Lung (tissue), 12 donors: ENCODE data around the gene PARP1. TPM values are rescaled to one million over a fixed set of nuclear protein-coding genes. Genes with fewer than 3 reads are reported as not detected.

Experiments
- ATAC-seq: fragments of 200-7000 bp; cut with Tn5 transposase; one replicate; pipeline ENCODE4 v1.9.1; 2020; ENCODE audit warnings: moderate number of reproducible peaks; ENCODE audit not compliant: insufficient read depth, low FRiP score
- DNase-seq, 3 donors: peaks; one replicate each; pipeline ENCODE4 v3.0.0-alpha.2; 2013 to 2017
- H3K27ac ChIP-seq, 2 donors: one replicate each; pipeline ENCODE4 v1.5.1; 2013; ENCODE audit warnings: mild to moderate bottlenecking in 2 of 2, moderate library complexity in 2 of 2, control low read depth in 1 of 2, inconsistent platforms in 1 of 2, low read depth in 1 of 2, low read length in 1 of 2
- H3K27me3 ChIP-seq, 3 donors: one replicate each; pipeline ENCODE4 v1.5.1; 2013; ENCODE audit warnings: low read length in 2 of 3; ENCODE audit not compliant: control insufficient read depth in 3 of 3, insufficient read depth in 3 of 3
- H3K36me3 ChIP-seq, 4 donors: one replicate each; pipeline ENCODE4 v1.5.1; 2013; ENCODE audit warnings: low read length in 4 of 4, mild to moderate bottlenecking in 1 of 4, moderate library complexity in 1 of 4; ENCODE audit not compliant: control insufficient read depth in 4 of 4, insufficient read depth in 4 of 4
- H3K4me1 ChIP-seq, 5 donors: one replicate each; pipeline ENCODE4 v1.5.1; 2013; ENCODE audit warnings: low read length in 5 of 5, mild to moderate bottlenecking in 2 of 5, moderate library complexity in 1 of 5; ENCODE audit not compliant: control insufficient read depth in 5 of 5, insufficient read depth in 5 of 5
- H3K4me3 ChIP-seq: one replicate; pipeline ENCODE4 v1.5.1; 2013; ENCODE audit warnings: mild to moderate bottlenecking, control low read depth, moderate library complexity
- H3K9ac ChIP-seq, 2 donors: one replicate each; pipeline ENCODE4 v1.5.1; 2013; ENCODE audit warnings: low read length in 2 of 2, control low read depth in 1 of 2; ENCODE audit not compliant: insufficient read depth in 1 of 2
- H3K9me3 ChIP-seq, 4 donors: one replicate each; pipeline ENCODE4 v1.5.1; 2013; ENCODE audit warnings: low read length in 3 of 4, mild to moderate bottlenecking in 1 of 4, moderate library complexity in 1 of 4; ENCODE audit not compliant: control insufficient read depth in 4 of 4, insufficient read depth in 3 of 4
- WGBS, 2 donors: extraction: QIAGEN DNeasy Blood & Tissue Kit; methylation state at CpG; one replicate each; pipeline ENCODE4 v1.1.7; 2013; 5-methylcytosine and 5-hydroxymethylcytosine counted together
- polyA plus RNA-seq, 2 donors: library from polyadenylated mRNA; stranded (reverse); fragments of 200-250 nt; gene quantifications; one replicate each; pipeline ENCODE4 v1.2.1, GENCODE V29; 2013
- total RNA-seq, 2 donors: library from RNA; depleted of rRNA in 1 of 2; stranded (reverse); fragments of >200 nt in 1 of 2; gene quantifications; one replicate each; pipeline ENCODE4 v1.2.1, GENCODE V29; 2014 to 2021
- TF ChIP-seq, protein P1 (sequence below): IDR thresholded peaks from 2 replicates; pipeline ENCODE4 v1.5.1; 2012; ENCODE audit warnings: mild to moderate bottlenecking; ENCODE audit errors: control extremely low read depth, extremely low read depth
- donor health status: control.
- donor health status: control.
- donor health status: Bipolar disorder and iron deficiency.
- donor health status: healthy.
- donor health status: DM: yes; HTN: yes; CAD: no.

Gene PARP1
- total and polyA plus RNA-seq, 4 donors, result 17.2 to 76.4 (median 51.1) TPM

DNA sequence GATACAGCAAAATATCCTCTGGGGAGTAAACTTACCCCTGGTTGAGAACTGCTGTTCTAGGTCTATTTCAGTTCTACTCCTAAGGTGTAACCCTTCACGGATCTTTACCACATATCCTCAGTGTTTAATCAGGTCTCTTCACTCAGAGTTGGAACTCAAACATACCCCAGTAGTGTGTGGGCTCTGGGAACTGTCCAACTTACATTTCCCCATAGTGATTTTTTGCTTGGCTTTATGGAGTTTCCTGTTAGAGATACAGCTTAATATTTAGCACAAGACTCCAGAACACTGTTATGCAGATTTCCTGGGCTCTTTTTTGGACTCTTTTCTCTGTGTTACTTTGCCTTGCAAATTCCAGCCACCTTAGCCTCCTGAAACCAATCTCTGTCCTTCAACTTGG lies 72.2 kb downstream of the PARP1 start:
- Histone ChIP-seq H3K4me1 (peaks cover 0 to 5% (median 3%) of the 10 kb centered on the region in 5 donors), H3K9ac (peak overlapping the region in 1 of 2 donors; percentile 7), H3K27ac (no peak overlapping the region), H3K36me3 (no peaks in the 10 kb centered on the region), H3K27me3 (no peaks in the 10 kb centered on the region), H3K4me3 (no peak overlapping the region), H3K9me3 (no peaks in the 10 kb centered on the region)
- ATAC-seq (no peak), DNase-seq (peak in 2 of 3 donors; percentile 36 to 67)
- TF ChIP-seq, protein P1, sequence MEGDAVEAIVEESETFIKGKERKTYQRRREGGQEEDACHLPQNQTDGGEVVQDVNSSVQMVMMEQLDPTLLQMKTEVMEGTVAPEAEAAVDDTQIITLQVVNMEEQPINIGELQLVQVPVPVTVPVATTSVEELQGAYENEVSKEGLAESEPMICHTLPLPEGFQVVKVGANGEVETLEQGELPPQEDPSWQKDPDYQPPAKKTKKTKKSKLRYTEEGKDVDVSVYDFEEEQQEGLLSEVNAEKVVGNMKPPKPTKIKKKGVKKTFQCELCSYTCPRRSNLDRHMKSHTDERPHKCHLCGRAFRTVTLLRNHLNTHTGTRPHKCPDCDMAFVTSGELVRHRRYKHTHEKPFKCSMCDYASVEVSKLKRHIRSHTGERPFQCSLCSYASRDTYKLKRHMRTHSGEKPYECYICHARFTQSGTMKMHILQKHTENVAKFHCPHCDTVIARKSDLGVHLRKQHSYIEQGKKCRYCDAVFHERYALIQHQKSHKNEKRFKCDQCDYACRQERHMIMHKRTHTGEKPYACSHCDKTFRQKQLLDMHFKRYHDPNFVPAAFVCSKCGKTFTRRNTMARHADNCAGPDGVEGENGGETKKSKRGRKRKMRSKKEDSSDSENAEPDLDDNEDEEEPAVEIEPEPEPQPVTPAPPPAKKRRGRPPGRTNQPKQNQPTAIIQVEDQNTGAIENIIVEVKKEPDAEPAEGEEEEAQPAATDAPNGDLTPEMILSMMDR, result no peak
- 49 to 71% methylated on average over 1 of the region's 1 CpG for WGBS, 2 donors

DNA sequence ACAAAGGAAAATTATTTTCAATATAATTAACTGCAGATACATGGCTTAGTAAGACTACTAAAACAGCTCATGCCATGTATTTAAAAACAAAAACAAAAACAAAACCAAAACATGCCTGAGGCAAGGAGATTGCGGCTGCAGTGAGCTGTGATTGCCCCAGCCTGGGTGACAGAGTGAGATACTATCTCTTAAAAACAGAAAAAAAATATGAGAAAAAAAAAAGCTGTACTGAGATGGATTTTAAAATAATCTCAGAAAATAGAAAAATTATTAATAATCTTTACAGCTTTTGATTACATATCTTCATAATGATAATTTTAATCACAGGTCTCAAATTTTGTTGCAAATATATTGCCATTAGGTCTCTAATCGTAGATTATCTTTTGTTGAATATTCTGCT lies 74.9 kb downstream of the PARP1 start:
- DNase-seq (no peak), ATAC-seq (no peak)
- TF ChIP-seq, protein P1, result no peak
- H3K27me3 ChIP-seq, result no peaks in the 10 kb centered on the region
- peaks cover 0 to 5% (median 3%) of the 10 kb centered on the region in 5 donors for H3K4me1 ChIP-seq
- 41 to 48% methylated on average over 2 of the region's 2 CpGs for WGBS, 2 donors
- no peaks in the 10 kb centered on the region for H3K9me3 ChIP-seq
- H3K27ac ChIP-seq, result no peak overlapping the region
- H3K4me3 ChIP-seq, result no peak overlapping the region
- no peaks in the 10 kb centered on the region for H3K36me3 ChIP-seq
- H3K9ac ChIP-seq, result no peak overlapping the region

DNA sequence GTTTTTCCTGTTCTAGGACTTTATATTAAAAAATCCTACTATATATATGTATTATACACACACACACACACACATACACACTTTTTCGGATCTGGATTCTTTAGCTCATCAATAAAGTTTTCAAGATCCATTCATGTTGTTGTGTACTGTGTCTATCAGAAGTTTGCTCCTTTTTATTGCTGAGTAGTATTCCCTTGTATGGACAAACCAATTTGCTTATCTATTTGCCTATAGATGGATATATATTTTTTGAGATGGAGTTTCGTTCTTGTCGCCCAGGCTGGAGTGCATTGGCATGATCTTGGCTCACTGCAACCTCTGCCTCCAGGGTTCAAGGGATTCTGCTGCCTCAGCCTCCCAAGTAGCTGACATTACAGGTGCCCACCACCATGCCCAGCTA lies 78.7 kb downstream of the PARP1 start:
- no peak for ATAC-seq
- H3K27ac ChIP-seq, result no peak overlapping the region
- peaks cover 0 to 5% (median 0%) of the 10 kb centered on the region in 5 donors for H3K4me1 ChIP-seq
- H3K36me3 ChIP-seq, result no peaks in the 10 kb centered on the region
- H3K4me3 ChIP-seq, result no peak overlapping the region
- no peak for DNase-seq
- WGBS, 2 donors, result 95 to 98% methylated on average over 3 of the region's 3 CpGs
- no peaks in the 10 kb centered on the region for H3K27me3 ChIP-seq
- H3K9ac ChIP-seq, result no peak overlapping the region
- H3K9me3 ChIP-seq, result no peaks in the 10 kb centered on the region
- TF ChIP-seq, protein P1, result no peak

DNA sequence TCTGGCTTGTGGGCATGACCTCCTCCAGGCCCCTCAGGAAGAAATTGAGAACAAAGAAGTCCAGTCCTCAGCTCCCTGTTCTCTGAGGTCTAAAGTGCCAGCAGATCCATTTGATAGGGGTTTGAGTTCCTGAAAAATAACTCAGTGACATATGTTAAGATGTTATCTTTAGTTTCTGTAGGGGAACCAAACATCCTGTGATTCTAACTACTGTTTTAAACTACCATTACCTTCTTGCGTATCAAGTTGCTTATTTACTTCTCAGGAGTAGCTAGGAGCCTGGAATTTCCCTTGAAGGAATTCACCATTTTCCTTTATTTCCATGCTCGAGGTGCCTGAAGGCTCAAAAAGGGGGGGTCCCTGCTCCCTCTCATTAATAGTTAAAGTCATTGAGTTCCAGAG lies 80.1 kb downstream of the PARP1 start:
- H3K9me3 ChIP-seq, result no peaks in the 10 kb centered on the region
- TF ChIP-seq, protein P1, result no peak
- peaks cover 0 to 4% (median 0%) of the 10 kb centered on the region in 3 donors for H3K27me3 ChIP-seq
- ATAC-seq, result no peak
- H3K9ac ChIP-seq, result no peak overlapping the region
- 46 to 50% methylated on average over 2 of the region's 2 CpGs for WGBS, 2 donors
- peaks cover 0 to 1% (median 0%) of the 10 kb centered on the region in 5 donors for H3K4me1 ChIP-seq
- DNase-seq, result no peak
- H3K36me3 ChIP-seq, result no peaks in the 10 kb centered on the region
- H3K4me3 ChIP-seq, result no peak overlapping the region
- H3K27ac ChIP-seq, result no peak overlapping the region
